ENCODE measurements around the gene CORO6. TPM values are rescaled to one million over a fixed set of nuclear protein-coding genes. Genes with fewer than 3 reads are reported as not detected.

Gene CORO6
- total and polyA plus RNA-seq, 3 donors from 2014 or later = 6.3 to 15.5 (median 11.7) TPM

- intact Hi-C loops (cut with DNase I; ENCODE audit: low total_unique reads) = no loop called here
- H3K9me3 ChIP-seq = no peaks in the 10 kb centered on the region
- no peak overlapping the region for H3K27ac ChIP-seq
These were observed 26.6 kb upstream of the CORO6 start for GRCh38 chr17:29649359-29649758.

GRCh38 chr17:29648005-29648404 is 25.3 kb upstream of the CORO6 start:
- Histone ChIP-seq H3K27me3 (no peaks in the 10 kb centered on the region), H3K4me3 (no peak overlapping the region), H3K27ac (peak overlapping the region in 1 of 2 donors; percentile 26), H3K4me1 (peaks cover 14% of the 10 kb centered on the region), H3K9me3 (no peaks in the 10 kb centered on the region), H3K36me3 (ENCODE audit: low read depth, missing control alignments) (no peaks in the 10 kb centered on the region)
- 90 to 91% methylated on average over 5 of the region's 5 CpGs for WGBS, 2 donors
- intact Hi-C loops (cut with DNase I; ENCODE audit: low total_unique reads) = no loop called here
- no peak for DNase-seq
- TF ChIP-seq CTCF (IDR thresholded peaks at IDR 0.05) = no peak
- no peak for TF ChIP-seq POLR2A (IDR thresholded peaks at IDR 0.05)

More at GRCh38 chr17:29649359-29649758, 26.6 kb upstream of the CORO6 start:
- Histone ChIP-seq H3K36me3 (ENCODE audit: low read depth, missing control alignments) (no peaks in the 10 kb centered on the region), H3K4me3 (no peak overlapping the region), H3K27me3 (no peaks in the 10 kb centered on the region), H3K4me1 (peaks cover 14% of the 10 kb centered on the region)
- TF ChIP-seq CTCF (IDR thresholded peaks at IDR 0.05) = no peak
- no peak for TF ChIP-seq POLR2A (IDR thresholded peaks at IDR 0.05)
- no peak for DNase-seq
- 72 to 86% methylated on average over 5 of the region's 5 CpGs for WGBS, 2 donors

- TF ChIP-seq CTCF (IDR thresholded peaks at IDR 0.05) (no peak), POLR2A (IDR thresholded peaks at IDR 0.05) (no peak)
- WGBS, 2 donors = 20 to 35% methylated on average over 5 of the region's 5 CpGs
- H3K36me3 ChIP-seq (ENCODE audit: low read depth, missing control alignments) = no peaks in the 10 kb centered on the region
- H3K27ac ChIP-seq = peak overlapping the region; percentile 31 to 84
- peaks cover 14% of the 10 kb centered on the region for H3K4me1 ChIP-seq
- DNase-seq = peak; percentile 86
- H3K4me3 ChIP-seq = no peak overlapping the region
- intact Hi-C loops (cut with DNase I; ENCODE audit: low total_unique reads) = no loop called here
- H3K9me3 ChIP-seq = no peaks in the 10 kb centered on the region
- no peaks in the 10 kb centered on the region for H3K27me3 ChIP-seq
These were observed 22.9 kb upstream of the CORO6 start for GRCh38 chr17:29645515-29646051.

GRCh38 chr17:29643817-29644160 is 21.1 kb upstream of the CORO6 start:
- Histone ChIP-seq H3K4me1 (peaks cover 21% of the 10 kb centered on the region), H3K27me3 (no peaks in the 10 kb centered on the region), H3K27ac (peak overlapping the region in 1 of 2 donors; percentile 84), H3K9me3 (no peaks in the 10 kb centered on the region), H3K4me3 (no peak overlapping the region), H3K36me3 (ENCODE audit: low read depth, missing control alignments) (no peaks in the 10 kb centered on the region)
- TF ChIP-seq CTCF (IDR thresholded peaks at IDR 0.05) = no peak
- TF ChIP-seq POLR2A (IDR thresholded peaks at IDR 0.05) = no peak
- intact Hi-C loops (cut with DNase I; ENCODE audit: low total_unique reads) = no loop called here
- DNase-seq = no peak
- WGBS, 2 donors = 85 to 88% methylated on average over 1 of the region's 1 CpG

- WGBS, 2 donors = 83 to 85% methylated on average over 2 of the region's 2 CpGs
- no peaks in the 10 kb centered on the region for H3K9me3 ChIP-seq
- H3K36me3 ChIP-seq (ENCODE audit: low read depth, missing control alignments) = no peaks in the 10 kb centered on the region
- TF ChIP-seq POLR2A (IDR thresholded peaks at IDR 0.05) (no peak), CTCF (IDR thresholded peaks at IDR 0.05) (no peak)
- no peak overlapping the region for H3K27ac ChIP-seq
- H3K4me1 ChIP-seq = peaks cover 21% of the 10 kb centered on the region
- H3K4me3 ChIP-seq = no peak overlapping the region
- intact Hi-C loops (cut with DNase I; ENCODE audit: low total_unique reads) = no loop called here
- no peaks in the 10 kb centered on the region for H3K27me3 ChIP-seq
- no peak for DNase-seq
These were observed 19.5 kb upstream of the CORO6 start for GRCh38 chr17:29642171-29642611.
